ENCODE results near the gene ZFAND3.

The ZFAND3 gene

DNA sequence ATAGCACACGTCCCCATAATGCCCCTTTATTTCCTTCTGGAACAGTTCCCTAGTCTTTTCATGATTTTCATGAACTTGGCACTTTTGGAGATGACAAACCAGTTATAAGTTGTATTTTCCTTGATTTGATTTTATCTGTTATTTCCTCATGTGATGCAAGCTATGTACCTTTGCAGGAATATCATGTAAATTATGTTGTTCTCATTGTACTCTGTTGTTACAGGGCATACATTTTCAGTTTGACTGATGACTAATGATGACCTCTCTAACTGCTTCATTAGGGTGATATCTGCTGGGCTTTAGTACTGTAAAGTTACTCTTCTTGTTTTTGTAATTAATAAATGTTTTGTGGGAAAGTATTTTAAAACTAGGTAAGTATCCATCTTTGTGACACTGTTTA, 147.3 kb downstream of the ZFAND3 start:
- no peaks in the 10 kb centered on the region for H3K36me3 ChIP-seq (ENCODE audit: insufficient read depth, insufficient read length, low read length)
- no peak overlapping the region for H3K9ac ChIP-seq (ENCODE audit: insufficient read length, low read depth)
- no peak overlapping the region for H3K4me3 ChIP-seq (ENCODE audit: insufficient read length, low read depth)
- no peaks in the 10 kb centered on the region for H3K27me3 ChIP-seq (ENCODE audit: insufficient read depth, insufficient read length)
- TF ChIP-seq YY1 (IDR thresholded peaks at IDR 0.05; ENCODE audit: insufficient read depth, insufficient read length) (no peak), ZNF274 (IDR thresholded peaks at IDR 0.05; ENCODE audit: low read depth, low read length) (no peak), SUZ12 (IDR thresholded peaks at IDR 0.05; ENCODE audit: extremely low read depth, insufficient read depth, insufficient read length) (no peak)
- no peak for DNase-seq (ENCODE audit: low read depth, low spot score)
- no peaks in the 10 kb centered on the region for H3K4me1 ChIP-seq (ENCODE audit: insufficient read depth, insufficient read length)
- peaks cover 16% of the 10 kb centered on the region; the same call in 1 of the 2 replicates for H3K9me3 ChIP-seq (ENCODE audit: insufficient read depth, low read length)

DNA sequence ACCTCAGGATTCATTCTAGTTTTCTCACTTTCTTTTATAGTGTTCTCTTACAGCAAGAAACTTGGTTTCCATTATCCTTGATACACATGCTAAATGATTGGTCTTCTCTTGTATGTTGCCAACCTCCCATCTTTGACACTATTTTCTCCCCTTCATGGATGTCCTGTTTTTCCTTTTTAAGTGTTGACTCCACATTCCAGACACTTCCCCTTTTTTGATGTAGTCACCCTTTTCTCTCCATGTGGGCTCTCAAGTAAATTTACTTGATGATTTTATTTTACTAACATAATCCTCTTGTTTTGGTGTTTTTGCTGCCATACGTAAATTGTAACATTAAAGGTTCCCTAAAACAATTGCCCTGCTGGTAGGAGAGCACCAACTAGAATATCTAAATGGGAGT, 148.1 kb downstream of the ZFAND3 start:
- DNase-seq (ENCODE audit: low read depth, low spot score): no peak
- Histone ChIP-seq H3K4me1 (ENCODE audit: insufficient read depth, insufficient read length) (no peaks in the 10 kb centered on the region), H3K36me3 (ENCODE audit: insufficient read depth, insufficient read length, low read length) (no peaks in the 10 kb centered on the region), H3K9me3 (ENCODE audit: insufficient read depth, low read length) (0 out of 2 replicates have a peak, but pooled peaks cover 9% of the 10 kb centered on the region), H3K27me3 (ENCODE audit: insufficient read depth, insufficient read length) (no peaks in the 10 kb centered on the region), H3K4me3 (ENCODE audit: insufficient read length, low read depth) (no peak overlapping the region), H3K9ac (ENCODE audit: insufficient read length, low read depth) (no peak overlapping the region)
- TF ChIP-seq YY1 (IDR thresholded peaks at IDR 0.05; ENCODE audit: insufficient read depth, insufficient read length) (no peak), SUZ12 (IDR thresholded peaks at IDR 0.05; ENCODE audit: extremely low read depth, insufficient read depth, insufficient read length) (no peak), ZNF274 (IDR thresholded peaks at IDR 0.05; ENCODE audit: low read depth, low read length) (no peak)

GRCh38 chr6:37971266-37971665, 151.7 kb downstream of the ZFAND3 start:
- DNase-seq (ENCODE audit: low read depth, low spot score): no peak
- H3K27me3 ChIP-seq (ENCODE audit: insufficient read depth, insufficient read length): no peaks in the 10 kb centered on the region
- H3K9ac ChIP-seq (ENCODE audit: insufficient read length, low read depth): no peak overlapping the region
- H3K9me3 ChIP-seq (ENCODE audit: insufficient read depth, low read length): peaks cover 24% of the 10 kb centered on the region; the same call in 1 of the 2 replicates
- H3K36me3 ChIP-seq (ENCODE audit: insufficient read depth, insufficient read length, low read length): no peaks in the 10 kb centered on the region
- no peak overlapping the region for H3K4me3 ChIP-seq (ENCODE audit: insufficient read length, low read depth)
- TF ChIP-seq SUZ12 (IDR thresholded peaks at IDR 0.05; ENCODE audit: extremely low read depth, insufficient read depth, insufficient read length) (no peak), YY1 (IDR thresholded peaks at IDR 0.05; ENCODE audit: insufficient read depth, insufficient read length) (no peak), ZNF274 (IDR thresholded peaks at IDR 0.05; ENCODE audit: low read depth, low read length) (no peak)
- no peaks in the 10 kb centered on the region for H3K4me1 ChIP-seq (ENCODE audit: insufficient read depth, insufficient read length)

DNA sequence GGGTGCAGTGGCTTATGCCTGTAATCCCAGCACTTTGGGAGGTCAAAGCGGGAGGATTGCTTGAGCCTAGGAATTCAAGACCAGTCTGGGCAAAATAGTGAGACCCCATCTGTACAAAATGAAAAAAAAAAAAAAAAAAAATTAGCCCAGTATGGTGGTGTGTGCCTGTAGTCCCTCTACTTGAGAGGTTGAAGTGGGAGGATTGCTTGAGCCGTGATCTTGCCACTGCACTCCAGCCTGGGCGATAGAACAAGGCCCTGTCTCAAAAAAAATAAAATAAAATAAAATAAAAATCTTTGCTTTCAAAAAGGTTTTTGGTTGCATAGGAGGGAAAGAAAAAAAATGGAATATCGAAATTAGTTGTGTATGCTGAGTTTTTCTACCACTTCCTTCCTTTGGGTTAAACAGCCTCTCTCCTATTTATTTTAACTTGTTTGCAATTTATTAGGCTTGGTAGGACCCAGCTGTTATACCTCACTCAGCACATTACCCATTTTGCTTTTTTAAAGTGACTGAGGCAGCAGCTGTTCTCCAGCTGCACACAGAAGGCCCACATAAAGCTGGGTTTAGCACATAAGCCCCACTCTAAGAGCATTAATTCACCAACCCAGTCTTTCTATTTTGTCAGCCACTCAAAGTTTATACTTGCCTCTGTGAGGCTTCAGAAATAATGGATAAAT, 152.3 kb downstream of the ZFAND3 start:
- no peak overlapping the region for H3K4me3 ChIP-seq (ENCODE audit: insufficient read length, low read depth)
- H3K9ac ChIP-seq (ENCODE audit: insufficient read length, low read depth): no peak overlapping the region
- no peak for DNase-seq (ENCODE audit: low read depth, low spot score)
- TF ChIP-seq SUZ12 (IDR thresholded peaks at IDR 0.05; ENCODE audit: extremely low read depth, insufficient read depth, insufficient read length) (no peak), YY1 (IDR thresholded peaks at IDR 0.05; ENCODE audit: insufficient read depth, insufficient read length) (no peak), ZNF274 (IDR thresholded peaks at IDR 0.05; ENCODE audit: low read depth, low read length) (no peak)
- no peaks in the 10 kb centered on the region for H3K36me3 ChIP-seq (ENCODE audit: insufficient read depth, insufficient read length, low read length)
- H3K9me3 ChIP-seq (ENCODE audit: insufficient read depth, low read length): peaks cover 20% of the 10 kb centered on the region; the same call in 1 of the 2 replicates
- no peaks in the 10 kb centered on the region for H3K4me1 ChIP-seq (ENCODE audit: insufficient read depth, insufficient read length)
- H3K27me3 ChIP-seq (ENCODE audit: insufficient read depth, insufficient read length): no peaks in the 10 kb centered on the region

GRCh38 chr6:37972994-37973757, 153.6 kb downstream of the ZFAND3 start:
- Histone ChIP-seq H3K36me3 (ENCODE audit: insufficient read depth, insufficient read length, low read length) (no peaks in the 10 kb centered on the region), H3K9ac (ENCODE audit: insufficient read length, low read depth) (no peak overlapping the region), H3K9me3 (ENCODE audit: insufficient read depth, low read length) (peaks cover 15% of the 10 kb centered on the region; the same call in 1 of the 2 replicates), H3K4me1 (ENCODE audit: insufficient read depth, insufficient read length) (no peaks in the 10 kb centered on the region), H3K27me3 (ENCODE audit: insufficient read depth, insufficient read length) (no peaks in the 10 kb centered on the region), H3K4me3 (ENCODE audit: insufficient read length, low read depth) (no peak overlapping the region)
- TF ChIP-seq ZNF274 (IDR thresholded peaks at IDR 0.05; ENCODE audit: low read depth, low read length) (no peak), SUZ12 (IDR thresholded peaks at IDR 0.05; ENCODE audit: extremely low read depth, insufficient read depth, insufficient read length) (no peak), YY1 (IDR thresholded peaks at IDR 0.05; ENCODE audit: insufficient read depth, insufficient read length) (no peak)
- no peak for DNase-seq (ENCODE audit: low read depth, low spot score)

DNA sequence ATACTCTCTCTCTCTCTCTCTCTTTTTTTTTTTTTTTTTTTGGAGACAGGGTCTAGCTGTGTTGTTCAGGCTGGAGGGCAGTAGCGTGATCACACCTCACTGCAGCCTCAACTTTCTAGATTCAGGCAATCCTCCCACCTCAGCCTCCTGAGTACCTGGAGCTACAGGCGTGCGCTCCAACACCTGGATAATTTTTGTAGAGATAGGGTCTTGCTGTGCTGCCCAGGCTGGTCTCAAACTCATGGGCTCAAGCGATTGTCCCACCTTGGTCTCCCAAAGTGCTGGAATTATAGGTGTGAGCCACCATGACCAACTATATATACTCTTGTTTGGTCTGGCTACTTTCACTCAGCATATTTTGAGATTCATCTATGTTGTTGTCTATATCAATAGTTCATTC, 154.9 kb downstream of the ZFAND3 start:
- Histone ChIP-seq H3K4me3 (ENCODE audit: insufficient read length, low read depth) (no peak overlapping the region), H3K9ac (ENCODE audit: insufficient read length, low read depth) (no peak overlapping the region), H3K9me3 (ENCODE audit: insufficient read depth, low read length) (peaks cover 15% of the 10 kb centered on the region; the same call in 1 of the 2 replicates), H3K4me1 (ENCODE audit: insufficient read depth, insufficient read length) (no peaks in the 10 kb centered on the region), H3K36me3 (ENCODE audit: insufficient read depth, insufficient read length, low read length) (no peaks in the 10 kb centered on the region), H3K27me3 (ENCODE audit: insufficient read depth, insufficient read length) (no peaks in the 10 kb centered on the region)
- TF ChIP-seq YY1 (IDR thresholded peaks at IDR 0.05; ENCODE audit: insufficient read depth, insufficient read length): no peak
- TF ChIP-seq ZNF274 (IDR thresholded peaks at IDR 0.05; ENCODE audit: low read depth, low read length): no peak
- no peak for TF ChIP-seq SUZ12 (IDR thresholded peaks at IDR 0.05; ENCODE audit: extremely low read depth, insufficient read depth, insufficient read length)
- no peak for DNase-seq (ENCODE audit: low read depth, low spot score)

DNA sequence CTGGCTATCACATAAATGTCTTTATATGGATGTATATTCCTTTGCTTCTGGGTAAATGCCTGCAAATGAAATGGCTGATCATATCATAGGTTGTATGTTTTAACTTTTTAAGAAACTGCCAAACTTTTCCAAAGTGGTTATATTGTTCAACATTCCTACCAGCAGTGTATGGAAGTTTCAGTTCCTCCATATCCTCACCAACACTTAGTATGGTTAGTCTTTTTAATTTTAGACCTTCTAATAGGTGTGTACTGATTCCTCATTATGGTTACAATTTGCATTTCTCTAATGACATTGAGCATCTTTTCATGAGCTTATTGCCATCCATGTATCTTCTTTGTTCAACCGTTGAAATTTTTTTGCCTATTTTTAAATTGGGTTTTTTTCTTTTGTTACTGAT, 155.4 kb downstream of the ZFAND3 start:
- no peak overlapping the region for H3K9ac ChIP-seq (ENCODE audit: insufficient read length, low read depth)
- no peak overlapping the region for H3K4me3 ChIP-seq (ENCODE audit: insufficient read length, low read depth)
- TF ChIP-seq YY1 (IDR thresholded peaks at IDR 0.05; ENCODE audit: insufficient read depth, insufficient read length): no peak
- no peak for TF ChIP-seq ZNF274 (IDR thresholded peaks at IDR 0.05; ENCODE audit: low read depth, low read length)
- no peak for TF ChIP-seq SUZ12 (IDR thresholded peaks at IDR 0.05; ENCODE audit: extremely low read depth, insufficient read depth, insufficient read length)
- H3K9me3 ChIP-seq (ENCODE audit: insufficient read depth, low read length): peaks cover 15% of the 10 kb centered on the region; the same call in 1 of the 2 replicates
- no peaks in the 10 kb centered on the region for H3K27me3 ChIP-seq (ENCODE audit: insufficient read depth, insufficient read length)
- H3K4me1 ChIP-seq (ENCODE audit: insufficient read depth, insufficient read length): no peaks in the 10 kb centered on the region
- DNase-seq (ENCODE audit: low read depth, low spot score): no peak
- no peaks in the 10 kb centered on the region for H3K36me3 ChIP-seq (ENCODE audit: insufficient read depth, insufficient read length, low read length)

All from NT2/D1 (cell line).